GM21367 (cell line): ENCODE measurements around the gene AP1S3.
"Not testable (repeated sequence)": the region's sequence is repeated elsewhere in the genome, so short reads cannot be mapped to it uniquely, and the experiment has no call there.

Experiments
- ATAC-seq: cut with Tn5 transposase; IDR thresholded peaks from one replicate; pipeline ENCODE4 v1.9.1; 2021; ENCODE audit not compliant: unreplicated experiment

AP1S3 gene

DNA sequence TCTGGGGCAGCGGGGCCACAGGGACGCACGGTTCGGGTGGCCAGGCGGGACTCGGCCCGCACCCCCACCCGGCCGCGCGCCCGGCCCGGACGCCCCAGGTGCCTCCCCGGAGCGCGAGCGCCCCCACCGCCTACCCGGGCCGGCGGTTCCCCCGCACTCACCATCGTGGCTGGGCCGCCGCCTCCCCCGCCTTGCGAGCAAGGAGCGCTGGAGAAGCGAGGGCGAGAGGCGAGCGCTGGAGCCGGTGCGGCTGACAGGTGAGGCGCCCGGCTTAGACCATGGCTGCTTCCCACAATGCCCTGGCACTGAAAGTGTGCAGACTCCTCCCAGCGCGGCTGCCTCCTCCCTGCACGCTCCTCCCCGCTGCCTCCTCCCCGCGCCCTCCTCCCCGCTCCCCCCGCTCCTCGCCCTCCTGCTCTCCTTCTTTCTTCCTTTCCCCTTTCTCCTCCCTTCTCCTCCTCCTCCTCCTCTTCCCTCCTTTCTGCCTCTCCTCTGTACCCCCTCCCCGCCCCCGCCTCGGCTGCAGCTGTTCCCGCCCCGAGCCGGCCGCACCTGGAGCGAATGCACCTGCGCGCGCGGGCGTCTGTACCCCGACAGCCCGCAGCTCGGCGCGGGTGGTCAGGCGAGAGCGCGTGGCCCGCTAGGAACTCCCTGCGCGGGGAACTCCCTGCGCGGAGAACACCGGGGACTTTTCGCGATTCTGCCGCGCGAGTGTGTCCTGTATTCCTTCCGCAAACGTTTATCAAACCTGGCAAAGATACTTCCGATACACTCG, at the start of gene AP1S3:
AP1S3 (minus strand) TSS at position 296 of the 775 bp plus-strand sequence; CDS start at position 164, 132 bp downstream.
- peak; percentile 62 for ATAC-seq

DNA sequence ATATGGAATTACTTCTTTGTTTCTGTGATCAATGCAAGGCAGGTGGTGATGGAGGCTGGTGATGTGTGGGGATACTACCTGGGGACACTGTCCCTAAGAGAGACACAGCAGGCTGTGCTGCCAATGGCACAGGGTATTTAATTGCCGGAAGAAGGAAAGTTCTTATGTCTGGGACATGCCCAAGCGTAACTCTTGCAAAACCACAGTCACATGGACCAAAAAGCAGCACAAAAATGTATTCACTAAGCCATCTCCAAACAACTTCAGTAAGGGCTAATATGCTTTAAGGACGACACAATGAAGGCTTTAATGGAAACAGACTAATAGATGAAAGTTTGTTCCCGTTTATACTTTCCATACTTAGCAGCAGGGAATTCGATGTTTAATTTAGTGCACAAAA, 49.7 kb upstream of the AP1S3 start:
- ATAC-seq, result no peak

DNA sequence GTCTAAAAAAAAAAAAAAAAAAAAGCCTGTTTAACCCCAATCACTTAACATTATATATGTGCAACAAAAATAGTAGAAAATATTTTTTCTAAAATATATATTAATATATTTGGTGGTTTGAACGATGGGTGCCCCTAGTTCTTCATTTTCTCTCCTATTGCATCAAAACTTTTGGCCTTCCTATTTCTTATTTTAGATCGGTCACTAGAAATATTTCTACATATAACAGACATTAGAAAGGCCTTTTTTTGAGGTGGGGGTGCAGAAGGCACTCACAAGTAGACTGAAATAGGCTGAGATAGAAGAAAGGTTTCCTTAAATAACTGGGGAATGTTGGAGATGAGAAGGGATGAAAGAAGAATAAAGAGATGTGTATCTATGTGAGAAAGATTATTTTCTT, 49.3 kb upstream of the AP1S3 start:
- ATAC-seq, result no peak

DNA sequence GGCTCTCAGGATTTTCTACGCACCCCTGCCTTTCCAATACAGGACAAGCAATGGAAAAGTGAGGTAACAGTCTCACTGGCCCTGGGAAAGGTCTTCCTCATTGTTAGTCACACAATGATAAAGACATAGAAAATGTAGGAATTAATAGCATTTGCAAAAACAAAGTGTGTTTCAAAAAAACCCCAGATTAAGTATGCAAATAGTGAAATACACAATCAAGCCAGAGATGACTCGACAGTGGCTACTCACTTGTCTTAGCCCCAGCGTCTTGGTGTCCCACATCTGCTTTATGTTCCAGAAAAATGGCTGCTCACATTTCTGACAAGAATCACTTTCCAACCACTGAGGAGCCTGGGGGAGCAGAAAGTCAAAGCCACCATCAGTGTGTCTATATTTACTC, 47.0 kb upstream of the AP1S3 start:
- peak; percentile 75 for ATAC-seq

DNA sequence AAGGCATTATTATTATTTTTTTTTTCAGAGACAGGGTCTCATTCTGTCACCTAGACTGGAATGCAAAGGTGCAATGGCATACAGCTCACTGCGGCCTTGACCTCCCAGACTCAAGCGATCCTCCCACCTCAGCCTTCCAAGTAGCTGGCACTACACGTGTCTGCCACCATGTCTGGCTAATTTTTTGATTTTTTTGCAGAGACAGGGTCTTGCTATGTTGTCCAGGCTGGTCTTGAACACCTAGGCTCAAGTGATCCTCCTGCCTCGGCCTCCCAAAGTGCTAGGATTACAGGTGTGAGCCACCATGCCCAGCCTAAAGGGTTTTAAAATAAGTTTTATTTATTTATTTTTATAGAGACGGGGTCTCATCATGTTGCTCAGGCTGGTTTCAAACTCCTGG, 45.3 kb upstream of the AP1S3 start:
- ATAC-seq, result no peak

DNA sequence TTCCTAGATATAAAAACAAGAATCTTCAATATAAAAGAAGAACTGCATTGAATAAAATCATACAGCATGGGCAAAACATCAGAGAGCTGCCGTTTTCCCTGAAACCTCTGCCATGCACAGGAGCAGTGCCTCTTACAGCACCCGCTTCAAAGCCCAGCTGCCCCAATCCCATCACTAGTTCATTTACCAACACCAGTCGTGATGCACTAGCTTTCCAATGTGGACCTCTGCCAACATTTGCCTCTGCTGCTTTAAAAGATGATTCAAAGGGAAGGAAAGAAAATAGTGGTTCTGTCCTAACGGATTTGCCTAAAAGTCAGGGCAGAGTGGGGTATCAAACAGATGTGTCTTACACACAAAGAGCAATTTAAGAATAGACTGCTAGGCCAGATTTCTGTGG, 43.4 kb upstream of the AP1S3 start:
- ATAC-seq, result no peak

DNA sequence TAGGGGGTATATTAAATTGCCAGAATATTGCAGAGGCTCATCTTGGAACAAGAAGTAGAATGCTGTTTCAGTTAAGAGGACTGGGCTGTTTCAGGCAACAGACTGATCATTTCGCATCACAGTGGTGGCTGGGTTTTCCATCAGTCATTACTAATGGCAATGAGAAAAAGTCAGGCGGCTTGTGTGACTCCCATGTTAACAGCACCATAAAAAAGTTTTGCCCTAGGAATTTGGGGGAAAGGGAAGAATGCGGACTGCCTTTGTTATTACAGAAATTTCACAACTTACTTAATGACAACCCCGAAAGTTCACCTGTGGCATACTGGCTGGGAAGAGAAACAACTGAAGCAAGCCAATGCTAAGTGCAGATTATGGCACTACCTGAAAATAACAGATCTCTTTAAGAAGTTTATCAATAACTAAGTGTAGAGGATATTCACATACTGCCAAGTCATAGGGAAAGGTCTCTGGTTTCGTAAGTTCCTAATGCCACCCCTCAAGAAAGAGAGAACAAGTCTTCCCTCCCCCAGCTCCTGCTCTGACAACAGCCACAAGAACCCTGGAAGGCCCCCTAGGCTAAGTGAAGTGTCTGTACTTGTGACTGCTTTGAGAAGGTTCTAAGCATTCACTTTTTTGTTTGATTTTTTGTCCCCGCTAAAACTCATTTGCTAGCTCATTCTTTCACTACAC, 40.5 kb upstream of the AP1S3 start:
- no peak for ATAC-seq

DNA sequence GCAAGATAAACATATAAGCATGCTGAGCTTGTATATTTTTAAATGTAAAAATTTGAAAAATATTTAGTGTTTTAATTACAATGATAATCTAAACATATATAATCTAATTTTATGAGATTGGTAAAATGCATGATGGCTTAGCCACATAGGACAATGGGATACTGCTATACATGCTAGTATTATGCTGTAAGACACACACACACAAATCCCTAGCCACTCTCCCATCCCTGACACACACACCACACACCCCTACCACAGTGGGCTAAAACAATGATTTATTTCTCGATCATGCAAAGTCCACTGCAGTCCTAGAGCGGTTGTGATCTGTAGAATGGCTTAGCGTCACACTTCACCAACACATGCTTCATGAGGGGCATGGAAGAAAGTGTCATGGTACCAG, 36.3 kb upstream of the AP1S3 start:
- no peak for ATAC-seq

DNA sequence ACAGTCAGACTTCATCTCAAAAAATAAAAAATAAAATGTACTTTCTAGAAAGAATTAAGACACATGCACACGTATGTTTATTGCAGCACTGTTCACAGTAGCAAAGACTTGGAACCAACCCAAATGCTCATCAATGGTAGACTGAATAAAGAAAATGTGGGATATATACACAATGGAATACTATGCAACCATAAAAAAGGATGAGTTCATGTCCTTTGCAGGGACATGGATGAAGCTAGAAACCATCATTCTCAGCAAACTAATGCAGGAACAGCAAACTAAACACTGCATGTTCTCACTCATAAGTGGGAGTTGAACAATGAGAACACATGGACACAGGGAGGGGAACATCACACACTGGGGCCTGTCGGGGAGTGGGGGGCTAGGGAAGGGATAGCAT, 35.4 kb upstream of the AP1S3 start:
- not testable (repeated sequence) for ATAC-seq

DNA sequence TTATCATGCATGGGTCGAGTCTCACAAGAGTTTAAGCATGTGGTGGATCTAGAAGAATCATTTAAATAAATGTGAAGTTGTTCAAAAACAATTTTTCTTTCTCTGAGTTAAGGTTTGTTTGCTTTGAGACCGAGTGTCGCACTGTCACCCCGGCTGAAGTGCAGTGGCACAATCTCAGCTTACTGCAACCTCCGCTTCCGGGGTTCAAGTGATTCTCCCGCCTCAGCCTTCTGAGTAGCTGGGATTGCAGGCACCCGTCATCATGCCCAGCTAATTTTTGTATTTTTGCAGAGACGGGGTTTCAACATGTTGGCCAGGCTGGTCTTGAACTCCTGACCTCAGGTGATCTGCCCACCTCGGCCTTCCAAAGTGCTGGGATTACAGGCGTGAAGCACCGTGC, 34.3 kb upstream of the AP1S3 start:
- not testable (repeated sequence) for ATAC-seq

DNA sequence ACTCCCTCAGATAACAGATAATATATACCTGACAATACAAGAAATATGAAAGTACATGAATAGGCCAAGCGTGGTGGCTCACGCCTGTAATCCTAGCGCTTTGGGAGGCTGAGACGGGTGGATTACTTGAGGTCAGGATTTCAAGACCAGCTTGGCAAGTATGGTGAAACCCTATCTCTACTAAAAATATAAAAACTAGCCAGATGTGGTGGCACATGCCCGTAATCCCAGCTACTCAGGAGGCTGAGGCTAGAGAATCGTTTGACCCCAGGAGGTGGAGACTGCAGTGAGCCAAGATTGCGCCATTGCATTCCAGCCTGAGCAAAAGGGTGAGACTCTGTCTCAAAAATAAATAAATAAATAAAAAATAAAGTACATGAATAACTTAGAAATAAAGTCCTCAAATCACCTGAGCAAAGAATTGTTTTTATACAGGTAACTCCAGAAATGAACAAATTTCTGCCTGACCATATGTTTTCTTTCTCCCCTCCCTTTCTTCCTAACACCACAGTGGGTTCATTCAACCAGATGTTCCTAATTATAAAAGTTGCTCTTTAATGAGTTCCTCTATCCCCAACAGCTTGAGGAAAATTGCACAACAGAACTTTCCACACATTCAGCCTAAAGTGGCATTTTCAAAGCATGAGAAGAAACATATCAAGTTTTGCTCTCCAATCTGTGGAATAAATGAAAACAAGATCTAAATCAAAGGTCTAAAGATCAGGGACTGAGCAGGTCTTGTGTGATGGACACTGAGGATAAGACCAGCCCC, 33.6 kb upstream of the AP1S3 start:
- no peak for ATAC-seq

DNA sequence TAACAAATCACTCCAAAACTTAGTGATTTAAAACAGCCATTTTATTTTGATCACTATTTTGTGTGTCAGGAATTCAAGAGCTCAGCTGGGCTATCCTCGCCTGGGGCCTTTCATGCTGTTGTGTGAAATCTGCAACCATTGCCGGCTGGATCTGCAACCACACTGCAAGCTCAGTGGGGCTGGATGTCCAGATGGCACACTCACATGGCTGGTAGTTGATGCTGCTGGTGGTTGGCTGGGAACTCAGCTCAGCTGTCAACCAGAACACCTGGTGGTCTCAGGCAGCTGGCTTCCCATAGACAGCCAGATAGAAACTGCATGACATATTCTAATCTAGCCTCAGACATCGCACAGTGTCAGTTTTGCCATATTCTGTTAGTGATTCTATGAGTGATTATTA, 30.6 kb upstream of the AP1S3 start:
- ATAC-seq, result peak; percentile 71

DNA sequence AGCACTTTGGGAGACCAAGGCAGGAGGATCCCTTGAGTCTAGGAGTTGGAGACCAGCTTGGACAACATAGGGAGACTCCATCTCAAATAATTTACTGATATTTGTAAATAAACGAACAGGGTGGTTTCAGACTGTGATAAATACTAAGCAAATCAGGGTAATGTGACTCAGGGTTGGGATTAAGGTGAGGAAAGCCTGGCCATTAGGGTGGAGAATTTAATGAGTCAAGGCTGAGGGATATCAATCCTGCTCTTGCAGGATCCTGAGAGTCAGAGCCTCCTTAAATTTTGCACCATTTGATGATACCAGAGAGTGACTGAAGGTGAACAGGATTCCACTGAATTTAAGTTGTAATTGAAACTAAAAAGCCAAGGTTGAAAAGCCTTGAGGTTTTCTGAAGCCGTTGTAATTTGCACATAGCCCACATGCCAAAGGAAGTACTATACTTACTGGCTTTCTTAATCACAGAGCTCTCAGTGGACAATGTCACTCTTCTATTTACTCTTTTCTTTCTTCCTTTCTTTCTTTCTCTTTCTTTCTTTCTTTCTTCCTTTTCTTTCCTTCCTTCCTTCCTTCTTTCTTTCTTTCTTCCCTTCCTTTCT, 28.6 kb upstream of the AP1S3 start:
- peak; percentile 42 for ATAC-seq

DNA sequence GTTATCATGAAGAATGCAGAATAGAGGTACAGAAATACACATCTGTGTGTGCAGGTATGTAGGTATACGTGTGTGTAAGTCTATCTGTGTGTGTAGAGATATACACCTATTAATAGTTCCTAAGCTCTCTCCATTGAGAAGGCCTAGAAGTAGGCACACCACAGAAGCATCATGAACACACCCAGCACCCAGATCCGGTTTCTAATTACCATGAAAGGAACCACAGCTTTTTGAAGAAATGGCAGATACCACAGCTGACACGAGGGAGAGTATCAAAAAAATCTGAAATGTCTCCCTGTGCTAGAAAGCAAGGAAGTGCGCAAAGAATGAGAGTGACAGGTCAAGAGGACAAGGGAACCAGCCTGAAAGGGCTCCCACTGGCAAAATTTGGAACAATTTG, 27.7 kb upstream of the AP1S3 start:
- no peak for ATAC-seq

DNA sequence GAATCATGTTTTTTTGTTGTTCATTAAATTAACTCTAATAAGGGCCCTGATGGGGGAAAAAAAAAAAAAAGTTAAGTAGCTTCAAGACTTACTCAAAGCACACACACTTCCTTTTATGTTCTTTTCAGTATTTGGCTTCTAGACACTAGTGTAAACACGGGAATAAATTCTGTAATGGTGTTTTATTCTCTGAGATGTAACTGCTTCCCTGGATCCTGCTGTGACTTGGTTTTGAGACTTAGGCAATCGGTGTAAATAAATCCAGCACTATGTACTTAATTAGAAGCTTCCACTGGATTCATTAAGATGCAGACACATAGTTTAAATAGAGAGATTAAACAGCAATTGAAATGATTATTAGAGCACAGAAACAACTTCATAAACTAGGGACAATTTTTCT, 26.1 kb upstream of the AP1S3 start:
- ATAC-seq, result no peak

DNA sequence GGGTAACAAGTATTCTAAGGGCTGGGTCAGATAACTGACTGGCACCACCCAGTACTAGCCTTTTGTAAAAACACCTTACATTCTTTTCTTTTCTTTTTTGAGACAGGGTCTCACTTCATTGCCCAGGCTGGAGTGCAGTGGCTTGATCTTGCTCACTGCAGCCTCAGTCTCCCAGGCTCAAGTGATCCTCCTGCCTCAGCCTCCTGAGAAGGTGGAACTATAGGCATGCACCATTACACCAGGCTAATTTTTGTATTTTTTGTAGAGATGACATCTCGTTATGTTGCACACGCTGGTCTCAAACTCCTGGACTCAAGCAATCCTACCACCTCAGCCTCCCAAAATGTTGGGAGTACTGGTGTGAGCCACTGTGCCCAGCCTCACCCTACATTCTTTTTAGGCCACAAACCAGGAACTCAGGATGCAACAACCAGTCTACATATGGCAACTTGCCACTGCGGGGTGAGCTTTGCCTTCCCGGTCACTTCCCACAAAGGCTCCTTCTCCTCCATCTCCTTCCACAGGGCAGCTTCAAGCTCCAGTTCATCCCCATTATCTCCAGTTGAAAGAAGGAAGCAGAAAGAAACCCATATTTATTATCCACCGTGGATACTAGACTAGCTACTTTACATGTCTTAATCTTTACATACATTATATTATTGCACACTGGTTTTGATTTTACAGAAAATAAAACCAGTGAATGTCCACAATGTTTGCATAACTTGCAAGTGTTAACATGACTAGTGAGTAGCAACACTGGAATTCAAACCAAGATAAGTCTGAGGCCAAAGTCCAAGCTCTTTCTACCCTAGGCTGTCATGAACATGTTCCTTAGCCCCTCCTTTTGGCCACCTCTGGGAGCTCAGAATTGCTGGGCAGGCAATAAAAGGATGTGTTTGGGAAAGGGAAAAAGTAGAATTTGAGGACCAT, 23.7 kb upstream of the AP1S3 start:
- no peak for ATAC-seq

DNA sequence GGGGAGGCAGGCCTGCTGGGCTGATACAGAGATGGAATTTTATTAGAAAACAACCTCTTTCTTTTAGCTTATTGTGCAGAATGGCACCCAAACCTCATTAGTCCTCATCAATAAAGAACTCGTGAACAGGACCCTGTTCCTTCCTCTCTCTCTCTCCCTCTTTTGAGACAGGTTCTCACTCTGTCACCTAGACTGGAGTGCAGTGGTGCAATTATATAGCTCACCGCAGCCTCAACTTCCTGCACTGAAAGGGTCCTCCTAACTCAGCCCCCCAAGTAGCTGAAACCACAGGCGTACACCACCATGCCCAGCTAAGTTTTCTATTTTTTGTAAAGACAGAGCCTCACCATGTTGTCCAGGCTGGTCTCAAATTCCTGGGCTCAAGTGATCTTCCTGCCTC, 21.7 kb upstream of the AP1S3 start:
- no peak for ATAC-seq

DNA sequence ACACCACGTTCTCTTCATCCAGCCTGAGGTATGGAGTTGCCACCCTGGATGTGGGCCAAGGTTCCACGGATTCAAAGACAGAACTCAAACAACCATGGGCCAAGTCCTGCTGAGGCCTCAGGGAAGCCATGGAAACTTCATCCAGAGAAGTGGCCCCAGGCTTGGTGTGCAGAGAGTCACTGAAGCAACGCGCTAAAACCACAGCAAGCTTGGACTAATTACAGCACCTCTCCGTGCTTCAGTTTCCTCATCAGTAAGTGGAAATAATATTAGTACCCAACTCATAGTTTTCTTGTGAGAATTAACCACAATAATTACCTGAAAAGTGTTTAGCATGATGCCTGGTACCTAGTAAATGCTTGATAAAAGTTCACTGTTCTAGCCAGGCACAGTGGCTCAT, 19.2 kb upstream of the AP1S3 start:
- ATAC-seq, result peak; percentile 42

DNA sequence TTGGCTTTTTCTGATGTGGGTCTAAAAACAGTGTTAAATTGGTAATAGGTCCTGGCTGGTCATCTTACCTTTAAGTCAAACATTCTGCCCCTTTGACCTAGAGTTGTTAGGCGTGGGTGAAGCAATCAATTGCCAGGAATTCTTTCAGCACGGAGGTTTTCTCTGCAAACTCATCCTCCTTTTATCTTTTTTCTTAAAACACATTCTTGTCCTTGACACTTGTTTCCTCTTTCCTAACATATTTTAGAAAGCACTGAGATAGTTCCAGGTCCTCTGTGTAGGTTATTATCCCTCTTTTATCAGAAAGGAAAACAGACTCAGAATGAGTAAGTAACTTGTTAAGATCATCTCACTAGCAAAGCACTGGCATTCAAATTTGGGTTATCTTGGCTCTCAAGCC, 18.6 kb upstream of the AP1S3 start:
- no peak for ATAC-seq

DNA sequence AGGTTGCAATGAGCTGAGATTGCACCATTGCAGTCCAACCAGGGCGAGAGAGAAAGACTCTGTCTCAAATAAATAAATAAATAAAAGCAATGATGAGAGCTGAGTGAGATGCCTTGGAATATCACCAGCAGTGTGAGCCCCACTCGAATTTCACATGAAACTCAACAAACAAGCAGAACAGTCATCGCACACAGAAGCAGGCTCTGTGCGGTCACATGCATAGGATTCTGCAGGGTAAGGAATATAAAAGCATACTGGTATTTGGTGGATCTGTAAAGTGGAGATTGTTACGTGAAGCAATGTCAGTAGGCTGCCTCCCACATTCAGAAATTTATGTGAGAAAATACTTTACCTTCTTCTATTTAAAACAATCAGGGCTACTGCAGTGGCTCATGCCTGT, 18.0 kb upstream of the AP1S3 start:
- ATAC-seq, result no peak
